Measurements from ENCODE around the gene TNFRSF8. TPM values are rescaled to one million over a fixed set of nuclear protein-coding genes. Genes with fewer than 3 reads are reported as not detected.

Gene TNFRSF8
- total RNA-seq, 1 experiment from 2014 or later = 0.47 TPM

GRCh38 chr1:12188115-12188514 is 125.0 kb downstream of the TNFRSF8 start:
- no peak for DNase-seq (ENCODE audit: low read depth)

DNA sequence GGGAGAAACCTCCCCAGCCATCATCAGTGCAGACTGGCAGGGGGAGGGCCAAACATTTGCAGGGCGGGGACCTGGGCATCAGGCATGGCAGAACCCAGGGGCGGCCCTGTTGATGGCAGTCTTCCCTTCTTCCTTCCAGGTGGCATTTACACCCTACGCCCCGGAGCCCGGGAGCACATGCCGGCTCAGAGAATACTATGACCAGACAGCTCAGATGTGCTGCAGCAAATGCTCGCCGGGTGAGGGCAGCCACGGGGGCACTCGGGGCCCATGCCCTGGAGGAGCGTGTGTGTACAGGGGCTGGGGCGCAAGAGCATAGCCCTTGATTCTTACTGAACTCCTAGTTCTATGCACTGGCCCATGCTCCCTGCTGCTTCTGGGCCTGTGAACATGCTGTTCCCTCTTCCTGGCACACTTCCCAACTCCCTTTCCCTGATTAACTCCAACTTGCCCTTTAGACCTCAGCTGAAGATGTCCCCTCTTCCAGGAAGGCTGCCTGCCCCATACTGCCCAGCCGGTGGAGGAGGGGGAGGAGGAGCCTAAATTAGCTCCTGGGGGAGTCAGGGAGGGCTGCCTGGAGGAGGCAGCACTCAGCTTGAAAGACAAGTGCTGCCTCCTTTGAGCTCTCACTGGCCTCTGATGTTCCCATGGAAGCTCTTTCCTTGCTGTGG is 125.7 kb downstream of the TNFRSF8 start:
- DNase-seq (ENCODE audit: low read depth) = no peak

DNA sequence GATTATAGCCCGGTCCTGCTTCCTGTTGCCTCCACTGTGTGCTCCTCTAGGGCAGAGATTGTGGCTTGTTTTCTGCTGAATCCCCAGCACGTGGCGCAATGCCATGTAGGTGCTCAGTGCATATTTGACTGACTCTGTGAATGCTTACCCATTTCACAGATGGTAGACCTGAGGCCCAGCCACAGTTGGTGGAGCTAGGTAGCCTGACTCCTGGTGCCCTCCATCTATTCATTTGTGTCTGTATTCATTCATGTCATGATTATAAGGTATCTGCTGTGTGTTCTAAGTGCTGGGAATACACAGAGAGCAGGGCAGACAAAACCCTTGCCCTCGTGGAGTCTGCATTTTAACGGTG is 126.2 kb downstream of the TNFRSF8 start:
- no peak for DNase-seq (ENCODE audit: low read depth)

DNA sequence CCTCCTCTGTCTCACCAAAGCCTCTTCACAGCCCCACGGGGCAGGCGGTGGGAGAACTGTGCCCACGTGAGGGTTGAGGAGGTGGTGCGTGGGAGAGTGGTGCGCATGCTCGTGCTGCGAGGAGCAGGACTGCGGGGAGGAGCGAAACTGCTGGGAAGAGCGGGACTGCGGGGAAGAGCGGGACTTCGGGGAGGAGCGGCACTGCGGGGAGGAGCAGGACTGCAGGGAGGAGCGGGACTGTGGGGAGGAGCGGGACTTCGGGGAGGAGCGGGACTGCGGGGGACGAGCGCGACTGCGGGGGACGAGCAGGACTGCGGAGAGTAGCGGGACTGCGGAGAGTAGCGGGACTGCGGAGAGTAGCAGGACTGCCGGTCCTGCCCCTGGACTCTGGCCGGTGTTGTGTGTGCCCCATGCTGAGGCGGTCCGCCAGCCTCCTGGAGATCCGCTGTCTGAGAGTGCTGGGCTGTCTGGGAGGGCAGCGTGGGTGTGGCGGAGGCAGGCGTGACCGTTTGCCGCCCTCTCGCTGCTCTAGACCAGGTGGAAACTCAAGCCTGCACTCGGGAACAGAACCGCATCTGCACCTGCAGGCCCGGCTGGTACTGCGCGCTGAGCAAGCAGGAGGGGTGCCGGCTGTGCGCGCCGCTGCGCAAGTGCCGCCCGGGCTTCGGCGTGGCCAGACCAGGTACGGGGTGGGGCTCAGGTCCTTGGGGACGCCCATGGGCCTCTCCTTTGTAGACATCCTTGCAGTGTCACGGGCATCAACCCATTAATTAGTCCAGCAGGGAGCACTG is 128.3 kb downstream of the TNFRSF8 start:
- DNase-seq (ENCODE audit: low read depth) = no peak

Other genes starting within 250 kb of the TNFRSF8 start
- gene NPPA, start 215.5 kb upstream of the TNFRSF8 start, total RNA-seq (2014; rRNA removed; shearing (Covaris generic)) = not detected in 2 replicates
- 7.0 and 20.0 TPM in 2 replicates for gene NPPB, start 204.4 kb upstream of the TNFRSF8 start, total RNA-seq (2014; rRNA removed; shearing (Covaris generic))
- gene KIAA2013, start 136.9 kb upstream of the TNFRSF8 start, total RNA-seq (2014; rRNA removed; shearing (Covaris generic)) = 78.4 and 109 TPM in 2 replicates
- 157 and 205 TPM in 2 replicates for gene PLOD1, start 128.6 kb upstream of the TNFRSF8 start, total RNA-seq (2014; rRNA removed; shearing (Covaris generic))
- gene MFN2, start 82.9 kb upstream of the TNFRSF8 start, total RNA-seq (2014; rRNA removed; shearing (Covaris generic)) = 47.1 and 81.5 TPM in 2 replicates
- gene MIIP, start 43.8 kb upstream of the TNFRSF8 start, total RNA-seq (2014; rRNA removed; shearing (Covaris generic)) = 16.3 and 26.0 TPM in 2 replicates
- gene TNFRSF1B, start 103.7 kb downstream of the TNFRSF8 start, total RNA-seq (2014; rRNA removed; shearing (Covaris generic)) = 1.5 and 5.4 TPM in 2 replicates
- gene VPS13D, start 166.7 kb downstream of the TNFRSF8 start, total RNA-seq (2014; rRNA removed; shearing (Covaris generic)) = 14.2 and 22.7 TPM in 2 replicates

Measured in M059J (cell line).